ENCODE results near the gene OLIG1.
A peak's percentile ranks its signal among the peaks of the same experiment; 100 is the strongest.

The OLIG1 gene

GRCh38 chr21:33063907-33064622, 5.9 kb upstream of the OLIG1 start:
- DNase-seq = no peak

GRCh38 chr21:33064623-33065390, 5.1 kb upstream of the OLIG1 start:
- DNase-seq = no peak

GRCh38 chr21:33067043-33067442, 2.9 kb upstream of the OLIG1 start:
- DNase-seq = no peak

- DNase-seq = no peak
Measured at GRCh38 chr21:33067457-33067856, 2.5 kb upstream of the OLIG1 start.

- no peak for DNase-seq
Measured at GRCh38 chr21:33069243-33069642, 698 bp upstream of the OLIG1 start.

- no peak for DNase-seq
Measured at GRCh38 chr21:33069645-33069993, 322 bp upstream of the OLIG1 start.

- no peak for DNase-seq
Measured at GRCh38 chr21:33070744-33070997, 730 bp downstream of the OLIG1 start.

- DNase-seq = peak; percentile 46 to 55
Measured at GRCh38 chr21:33070998-33071769, 1.2 kb downstream of the OLIG1 start.

GRCh38 chr21:33071770-33072306, 1.9 kb downstream of the OLIG1 start:
- peak; percentile 22 to 37 for DNase-seq

- DNase-seq = no peak
Measured at GRCh38 chr21:33073636-33074035, 3.7 kb downstream of the OLIG1 start.

GRCh38 chr21:33075128-33075527, 5.2 kb downstream of the OLIG1 start:
- no peak for DNase-seq

GRCh38 chr21:33075596-33076195, 5.8 kb downstream of the OLIG1 start:
- DNase-seq = no peak

GRCh38 chr21:33076600-33077329, 6.8 kb downstream of the OLIG1 start:
- DNase-seq = no peak

GRCh38 chr21:33078907-33079582, 9.1 kb downstream of the OLIG1 start:
- DNase-seq = peak; percentile 40 to 58

GRCh38 chr21:33080376-33080775, 10.4 kb downstream of the OLIG1 start:
- DNase-seq = no peak

- no peak for DNase-seq
Measured at GRCh38 chr21:33080776-33081175, 10.8 kb downstream of the OLIG1 start.

- DNase-seq = no peak
Measured at GRCh38 chr21:33088384-33088783, 18.4 kb downstream of the OLIG1 start.

GRCh38 chr21:33089395-33090119, 19.6 kb downstream of the OLIG1 start:
- DNase-seq = no peak

- DNase-seq = no peak
Measured at GRCh38 chr21:33096426-33096825, 26.5 kb downstream of the OLIG1 start.

- no peak for DNase-seq
Measured at GRCh38 chr21:33099131-33099530, 29.2 kb downstream of the OLIG1 start.

GRCh38 chr21:33101300-33101911, 31.5 kb downstream of the OLIG1 start:
- DNase-seq = no peak

All from activated T-cell treated with anti-CD3 and anti-CD28 coated beads, Interleukin-2, amount 50 U/mL, for 48 hours (primary cell).